Measurements from ENCODE around the gene MDM2. TPM values are rescaled to one million over a fixed set of nuclear protein-coding genes. Genes with fewer than 3 reads are reported as not detected.

The MDM2 gene
- total and polyA plus RNA-seq, 2 of the 13 experiments (the other 11 are each of a cell fraction or from before 2014, with no cell fraction given), result 29.3 to 314 TPM

DNA sequence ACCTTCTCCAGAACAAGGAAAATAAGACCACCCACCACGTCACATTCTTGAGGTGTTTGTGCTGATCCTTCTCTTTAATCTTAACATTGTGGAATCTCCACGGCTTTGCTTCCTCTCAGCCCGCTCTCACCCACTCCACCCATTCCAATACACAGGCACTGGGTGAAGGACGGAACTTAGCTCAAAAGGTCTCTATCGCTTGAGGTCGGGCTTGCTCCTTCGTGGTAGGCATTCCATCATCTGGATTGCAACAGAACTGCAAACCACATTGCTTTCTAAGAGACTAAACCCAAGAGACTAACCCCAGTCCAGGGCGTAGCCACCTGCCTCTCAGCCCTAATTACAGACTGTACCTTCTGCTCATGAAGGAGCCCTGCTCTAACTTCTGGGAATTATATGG lies 24.0 kb upstream of the MDM2 start (continued):
- TF ChIP-seq, protein P1, sequence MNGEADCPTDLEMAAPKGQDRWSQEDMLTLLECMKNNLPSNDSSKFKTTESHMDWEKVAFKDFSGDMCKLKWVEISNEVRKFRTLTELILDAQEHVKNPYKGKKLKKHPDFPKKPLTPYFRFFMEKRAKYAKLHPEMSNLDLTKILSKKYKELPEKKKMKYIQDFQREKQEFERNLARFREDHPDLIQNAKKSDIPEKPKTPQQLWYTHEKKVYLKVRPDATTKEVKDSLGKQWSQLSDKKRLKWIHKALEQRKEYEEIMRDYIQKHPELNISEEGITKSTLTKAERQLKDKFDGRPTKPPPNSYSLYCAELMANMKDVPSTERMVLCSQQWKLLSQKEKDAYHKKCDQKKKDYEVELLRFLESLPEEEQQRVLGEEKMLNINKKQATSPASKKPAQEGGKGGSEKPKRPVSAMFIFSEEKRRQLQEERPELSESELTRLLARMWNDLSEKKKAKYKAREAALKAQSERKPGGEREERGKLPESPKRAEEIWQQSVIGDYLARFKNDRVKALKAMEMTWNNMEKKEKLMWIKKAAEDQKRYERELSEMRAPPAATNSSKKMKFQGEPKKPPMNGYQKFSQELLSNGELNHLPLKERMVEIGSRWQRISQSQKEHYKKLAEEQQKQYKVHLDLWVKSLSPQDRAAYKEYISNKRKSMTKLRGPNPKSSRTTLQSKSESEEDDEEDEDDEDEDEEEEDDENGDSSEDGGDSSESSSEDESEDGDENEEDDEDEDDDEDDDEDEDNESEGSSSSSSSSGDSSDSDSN (CRISPR knock-in tag; IDR thresholded peaks at IDR 0.05), result no peak
- TF ChIP-seq, protein P2, sequence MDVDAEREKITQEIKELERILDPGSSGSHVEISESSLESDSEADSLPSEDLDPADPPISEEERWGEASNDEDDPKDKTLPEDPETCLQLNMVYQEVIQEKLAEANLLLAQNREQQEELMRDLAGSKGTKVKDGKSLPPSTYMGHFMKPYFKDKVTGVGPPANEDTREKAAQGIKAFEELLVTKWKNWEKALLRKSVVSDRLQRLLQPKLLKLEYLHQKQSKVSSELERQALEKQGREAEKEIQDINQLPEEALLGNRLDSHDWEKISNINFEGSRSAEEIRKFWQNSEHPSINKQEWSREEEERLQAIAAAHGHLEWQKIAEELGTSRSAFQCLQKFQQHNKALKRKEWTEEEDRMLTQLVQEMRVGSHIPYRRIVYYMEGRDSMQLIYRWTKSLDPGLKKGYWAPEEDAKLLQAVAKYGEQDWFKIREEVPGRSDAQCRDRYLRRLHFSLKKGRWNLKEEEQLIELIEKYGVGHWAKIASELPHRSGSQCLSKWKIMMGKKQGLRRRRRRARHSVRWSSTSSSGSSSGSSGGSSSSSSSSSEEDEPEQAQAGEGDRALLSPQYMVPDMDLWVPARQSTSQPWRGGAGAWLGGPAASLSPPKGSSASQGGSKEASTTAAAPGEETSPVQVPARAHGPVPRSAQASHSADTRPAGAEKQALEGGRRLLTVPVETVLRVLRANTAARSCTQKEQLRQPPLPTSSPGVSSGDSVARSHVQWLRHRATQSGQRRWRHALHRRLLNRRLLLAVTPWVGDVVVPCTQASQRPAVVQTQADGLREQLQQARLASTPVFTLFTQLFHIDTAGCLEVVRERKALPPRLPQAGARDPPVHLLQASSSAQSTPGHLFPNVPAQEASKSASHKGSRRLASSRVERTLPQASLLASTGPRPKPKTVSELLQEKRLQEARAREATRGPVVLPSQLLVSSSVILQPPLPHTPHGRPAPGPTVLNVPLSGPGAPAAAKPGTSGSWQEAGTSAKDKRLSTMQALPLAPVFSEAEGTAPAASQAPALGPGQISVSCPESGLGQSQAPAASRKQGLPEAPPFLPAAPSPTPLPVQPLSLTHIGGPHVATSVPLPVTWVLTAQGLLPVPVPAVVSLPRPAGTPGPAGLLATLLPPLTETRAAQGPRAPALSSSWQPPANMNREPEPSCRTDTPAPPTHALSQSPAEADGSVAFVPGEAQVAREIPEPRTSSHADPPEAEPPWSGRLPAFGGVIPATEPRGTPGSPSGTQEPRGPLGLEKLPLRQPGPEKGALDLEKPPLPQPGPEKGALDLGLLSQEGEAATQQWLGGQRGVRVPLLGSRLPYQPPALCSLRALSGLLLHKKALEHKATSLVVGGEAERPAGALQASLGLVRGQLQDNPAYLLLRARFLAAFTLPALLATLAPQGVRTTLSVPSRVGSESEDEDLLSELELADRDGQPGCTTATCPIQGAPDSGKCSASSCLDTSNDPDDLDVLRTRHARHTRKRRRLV (CRISPR knock-in tag; IDR thresholded peaks at IDR 0.05), result no peak
- peak; percentile 66 for TF ChIP-seq BCL6 (CRISPR knock-in tag; IDR thresholded peaks at IDR 0.05)
- peak; percentile 78 for TF ChIP-seq CEBPB (IDR thresholded peaks at IDR 0.05; ENCODE audit: borderline replicate concordance, low read depth, low read length)
- no peak for TF ChIP-seq NR2F6 (IDR thresholded peaks at IDR 0.05)
- TF ChIP-seq NR2F6 (CRISPR knock-in tag; IDR thresholded peaks at IDR 0.05), result no peak
- 0 out of 2 replicates have a peak, but pooled peaks have one; percentile 22 for TF ChIP-seq ZNF331 (CRISPR knock-in tag; IDR thresholded peaks at IDR 0.05)
- TF ChIP-seq SSRP1 (CRISPR knock-in tag; IDR thresholded peaks at IDR 0.05), result no peak
- no peak for TF ChIP-seq PAF1 (CRISPR knock-in tag; IDR thresholded peaks at IDR 0.05)
- no peak for TF ChIP-seq NFATC3 (CRISPR knock-in tag; IDR thresholded peaks at IDR 0.05)
- 0 out of 2 replicates have a peak, but pooled peaks have one; percentile 24 for TF ChIP-seq TGIF2 (CRISPR knock-in tag; IDR thresholded peaks at IDR 0.05)
- TF ChIP-seq, protein P3, sequence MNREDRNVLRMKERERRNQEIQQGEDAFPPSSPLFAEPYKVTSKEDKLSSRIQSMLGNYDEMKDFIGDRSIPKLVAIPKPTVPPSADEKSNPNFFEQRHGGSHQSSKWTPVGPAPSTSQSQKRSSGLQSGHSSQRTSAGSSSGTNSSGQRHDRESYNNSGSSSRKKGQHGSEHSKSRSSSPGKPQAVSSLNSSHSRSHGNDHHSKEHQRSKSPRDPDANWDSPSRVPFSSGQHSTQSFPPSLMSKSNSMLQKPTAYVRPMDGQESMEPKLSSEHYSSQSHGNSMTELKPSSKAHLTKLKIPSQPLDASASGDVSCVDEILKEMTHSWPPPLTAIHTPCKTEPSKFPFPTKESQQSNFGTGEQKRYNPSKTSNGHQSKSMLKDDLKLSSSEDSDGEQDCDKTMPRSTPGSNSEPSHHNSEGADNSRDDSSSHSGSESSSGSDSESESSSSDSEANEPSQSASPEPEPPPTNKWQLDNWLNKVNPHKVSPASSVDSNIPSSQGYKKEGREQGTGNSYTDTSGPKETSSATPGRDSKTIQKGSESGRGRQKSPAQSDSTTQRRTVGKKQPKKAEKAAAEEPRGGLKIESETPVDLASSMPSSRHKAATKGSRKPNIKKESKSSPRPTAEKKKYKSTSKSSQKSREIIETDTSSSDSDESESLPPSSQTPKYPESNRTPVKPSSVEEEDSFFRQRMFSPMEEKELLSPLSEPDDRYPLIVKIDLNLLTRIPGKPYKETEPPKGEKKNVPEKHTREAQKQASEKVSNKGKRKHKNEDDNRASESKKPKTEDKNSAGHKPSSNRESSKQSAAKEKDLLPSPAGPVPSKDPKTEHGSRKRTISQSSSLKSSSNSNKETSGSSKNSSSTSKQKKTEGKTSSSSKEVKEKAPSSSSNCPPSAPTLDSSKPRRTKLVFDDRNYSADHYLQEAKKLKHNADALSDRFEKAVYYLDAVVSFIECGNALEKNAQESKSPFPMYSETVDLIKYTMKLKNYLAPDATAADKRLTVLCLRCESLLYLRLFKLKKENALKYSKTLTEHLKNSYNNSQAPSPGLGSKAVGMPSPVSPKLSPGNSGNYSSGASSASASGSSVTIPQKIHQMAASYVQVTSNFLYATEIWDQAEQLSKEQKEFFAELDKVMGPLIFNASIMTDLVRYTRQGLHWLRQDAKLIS (CRISPR knock-in tag; IDR thresholded peaks at IDR 0.05), result no peak
- no peak for TF ChIP-seq NFRKB (IDR thresholded peaks at IDR 0.05)
- TF ChIP-seq, protein P4, sequence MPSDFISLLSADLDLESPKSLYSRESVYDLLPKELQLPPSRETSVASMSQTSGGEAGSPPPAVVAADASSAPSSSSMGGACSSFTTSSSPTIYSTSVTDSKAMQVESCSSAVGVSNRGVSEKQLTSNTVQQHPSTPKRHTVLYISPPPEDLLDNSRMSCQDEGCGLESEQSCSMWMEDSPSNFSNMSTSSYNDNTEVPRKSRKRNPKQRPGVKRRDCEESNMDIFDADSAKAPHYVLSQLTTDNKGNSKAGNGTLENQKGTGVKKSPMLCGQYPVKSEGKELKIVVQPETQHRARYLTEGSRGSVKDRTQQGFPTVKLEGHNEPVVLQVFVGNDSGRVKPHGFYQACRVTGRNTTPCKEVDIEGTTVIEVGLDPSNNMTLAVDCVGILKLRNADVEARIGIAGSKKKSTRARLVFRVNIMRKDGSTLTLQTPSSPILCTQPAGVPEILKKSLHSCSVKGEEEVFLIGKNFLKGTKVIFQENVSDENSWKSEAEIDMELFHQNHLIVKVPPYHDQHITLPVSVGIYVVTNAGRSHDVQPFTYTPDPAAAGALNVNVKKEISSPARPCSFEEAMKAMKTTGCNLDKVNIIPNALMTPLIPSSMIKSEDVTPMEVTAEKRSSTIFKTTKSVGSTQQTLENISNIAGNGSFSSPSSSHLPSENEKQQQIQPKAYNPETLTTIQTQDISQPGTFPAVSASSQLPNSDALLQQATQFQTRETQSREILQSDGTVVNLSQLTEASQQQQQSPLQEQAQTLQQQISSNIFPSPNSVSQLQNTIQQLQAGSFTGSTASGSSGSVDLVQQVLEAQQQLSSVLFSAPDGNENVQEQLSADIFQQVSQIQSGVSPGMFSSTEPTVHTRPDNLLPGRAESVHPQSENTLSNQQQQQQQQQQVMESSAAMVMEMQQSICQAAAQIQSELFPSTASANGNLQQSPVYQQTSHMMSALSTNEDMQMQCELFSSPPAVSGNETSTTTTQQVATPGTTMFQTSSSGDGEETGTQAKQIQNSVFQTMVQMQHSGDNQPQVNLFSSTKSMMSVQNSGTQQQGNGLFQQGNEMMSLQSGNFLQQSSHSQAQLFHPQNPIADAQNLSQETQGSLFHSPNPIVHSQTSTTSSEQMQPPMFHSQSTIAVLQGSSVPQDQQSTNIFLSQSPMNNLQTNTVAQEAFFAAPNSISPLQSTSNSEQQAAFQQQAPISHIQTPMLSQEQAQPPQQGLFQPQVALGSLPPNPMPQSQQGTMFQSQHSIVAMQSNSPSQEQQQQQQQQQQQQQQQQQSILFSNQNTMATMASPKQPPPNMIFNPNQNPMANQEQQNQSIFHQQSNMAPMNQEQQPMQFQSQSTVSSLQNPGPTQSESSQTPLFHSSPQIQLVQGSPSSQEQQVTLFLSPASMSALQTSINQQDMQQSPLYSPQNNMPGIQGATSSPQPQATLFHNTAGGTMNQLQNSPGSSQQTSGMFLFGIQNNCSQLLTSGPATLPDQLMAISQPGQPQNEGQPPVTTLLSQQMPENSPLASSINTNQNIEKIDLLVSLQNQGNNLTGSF (CRISPR knock-in tag; IDR thresholded peaks at IDR 0.05), result no peak
- TF ChIP-seq ZMYM3 (CRISPR knock-in tag; IDR thresholded peaks at IDR 0.05), result no peak
- no peak for TF ChIP-seq ZMYM2 (CRISPR knock-in tag; IDR thresholded peaks at IDR 0.05)

Measured in HepG2 (cell line).